HK-2 (cell line): Measurements from ENCODE around the gene PFN2.
"Not testable (repeated sequence)": the region's sequence is repeated elsewhere in the genome, so short reads cannot be mapped to it uniquely, and the experiment has no call there.

ENCODE experiments used
- DNase-seq: peaks from one replicate; pipeline ENCODE4 v3.0.0-alpha.2; 2018; ENCODE audit not compliant: unreplicated experiment

The PFN2 gene

DNA sequence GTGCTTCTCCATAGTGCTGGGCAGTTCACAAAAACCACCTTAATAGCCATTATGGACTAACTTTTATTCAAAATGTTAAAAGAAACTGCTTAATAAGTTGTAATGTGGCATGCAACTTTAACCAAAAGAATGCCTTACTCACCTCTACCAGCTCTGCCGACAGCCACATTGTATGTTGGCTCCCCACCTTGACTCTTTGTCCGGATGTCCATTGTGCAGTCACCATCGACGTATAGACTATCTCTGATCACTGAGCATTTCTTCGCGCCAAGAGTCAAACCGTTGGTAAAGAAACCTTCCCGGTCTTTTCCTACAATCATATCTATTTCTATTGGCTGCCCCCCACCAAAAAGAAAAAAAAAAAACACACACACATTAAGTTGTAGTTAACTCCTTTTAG lies 2.5 kb downstream of the PFN2 start:
- DNase-seq, result peak; percentile 58

DNA sequence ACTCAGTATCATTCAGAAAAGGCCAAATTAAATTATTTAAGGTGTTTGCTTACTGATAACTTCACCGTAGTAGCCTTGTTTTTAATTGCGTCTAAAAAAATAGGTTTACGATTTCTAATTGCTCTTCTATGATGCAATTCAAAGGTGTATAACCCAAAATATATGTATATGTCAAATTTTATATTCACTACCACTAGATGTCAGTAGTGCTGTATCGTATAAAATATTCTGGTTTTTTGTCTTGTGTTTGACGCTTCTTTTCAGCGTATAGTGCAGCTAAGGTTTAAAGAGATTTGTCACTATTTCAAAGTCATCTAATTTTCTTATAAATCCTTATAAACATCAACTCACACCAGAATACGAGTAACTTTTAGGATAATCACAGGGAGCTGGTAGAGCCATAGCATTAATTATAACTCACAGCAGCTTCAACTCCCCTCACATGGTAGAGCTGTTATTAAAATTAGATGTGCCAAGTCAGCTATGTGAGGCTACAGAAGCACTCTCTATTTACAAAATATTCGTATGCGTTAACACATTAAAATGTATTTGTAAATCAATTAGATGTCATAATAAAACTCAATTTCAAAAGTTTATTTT lies 3.5 kb downstream of the PFN2 start:
- DNase-seq, result no peak

DNA sequence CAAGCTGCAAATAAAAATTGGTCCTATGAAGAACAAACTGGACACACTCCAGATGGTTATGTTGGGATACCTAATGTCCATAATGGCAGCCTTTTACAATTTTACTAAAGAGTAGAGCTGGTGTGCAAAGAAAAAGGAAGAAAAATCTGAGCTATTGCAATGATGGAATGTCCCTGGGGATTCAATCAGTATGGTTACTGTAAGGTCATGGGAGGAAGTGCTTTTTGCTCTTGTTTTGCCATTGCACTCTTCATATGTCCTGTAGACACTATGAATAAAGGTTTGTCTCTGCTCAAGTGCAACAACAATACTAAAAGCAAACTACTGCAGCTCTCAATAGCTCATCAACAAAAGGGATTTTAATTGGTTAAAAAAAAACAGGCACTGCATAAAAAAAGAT lies 5.4 kb downstream of the PFN2 start:
- DNase-seq, result no peak

DNA sequence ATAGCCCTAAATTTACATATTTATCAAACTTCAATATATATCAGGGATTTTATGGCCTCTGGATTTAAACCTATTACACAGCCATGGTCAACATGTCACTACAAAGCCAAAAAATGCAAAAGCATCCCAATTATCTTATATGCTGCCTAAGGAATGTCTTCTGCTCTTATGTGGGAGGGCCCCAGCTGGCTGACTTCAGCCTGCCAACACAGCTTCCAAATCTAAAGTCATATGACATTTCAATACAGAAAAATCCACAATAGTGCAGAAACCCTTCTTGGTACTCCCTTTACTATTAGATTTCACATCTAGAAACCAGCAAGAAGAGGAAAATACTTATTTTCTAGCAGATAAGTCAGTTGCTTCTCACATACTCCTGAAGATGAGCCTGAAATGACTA lies 6.4 kb downstream of the PFN2 start:
- DNase-seq, result no peak

DNA sequence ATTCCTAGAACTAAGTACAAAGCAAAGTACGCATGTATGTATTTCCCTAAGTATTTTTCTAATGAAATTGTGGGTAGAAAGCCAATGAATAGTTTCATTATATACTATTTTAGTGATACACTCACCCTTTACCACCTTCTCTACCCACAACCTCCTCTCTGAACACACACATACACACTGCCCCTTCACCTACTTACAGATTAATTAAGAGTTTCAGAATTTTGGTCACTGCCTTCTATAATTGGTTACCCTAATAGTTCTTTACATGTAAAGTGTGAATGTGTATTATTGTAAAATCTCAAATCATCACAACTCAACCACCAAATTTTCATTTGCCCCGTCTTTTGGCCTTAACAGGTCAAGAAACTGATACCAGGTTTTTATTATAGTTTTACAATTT lies 7.2 kb downstream of the PFN2 start:
- no peak for DNase-seq

DNA sequence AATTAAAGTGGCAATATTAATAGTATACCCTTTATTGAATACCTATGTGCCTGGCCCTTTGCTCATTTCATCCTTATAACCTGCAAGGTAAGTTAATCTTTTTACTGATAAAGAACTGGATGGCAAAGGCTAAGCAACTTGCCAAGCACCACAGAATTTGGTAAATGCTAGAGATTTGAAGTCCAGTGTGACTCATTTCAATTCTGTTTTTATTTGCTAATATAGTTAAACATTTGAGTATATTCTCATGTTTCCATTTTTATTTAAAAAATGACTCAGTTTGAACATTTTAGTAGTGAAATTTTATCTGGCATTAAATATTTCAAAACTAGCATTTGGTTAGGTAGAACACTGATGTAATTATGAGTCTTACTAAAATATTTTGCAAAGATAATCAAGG lies 11.3 kb downstream of the PFN2 start:
- DNase-seq, result no peak

DNA sequence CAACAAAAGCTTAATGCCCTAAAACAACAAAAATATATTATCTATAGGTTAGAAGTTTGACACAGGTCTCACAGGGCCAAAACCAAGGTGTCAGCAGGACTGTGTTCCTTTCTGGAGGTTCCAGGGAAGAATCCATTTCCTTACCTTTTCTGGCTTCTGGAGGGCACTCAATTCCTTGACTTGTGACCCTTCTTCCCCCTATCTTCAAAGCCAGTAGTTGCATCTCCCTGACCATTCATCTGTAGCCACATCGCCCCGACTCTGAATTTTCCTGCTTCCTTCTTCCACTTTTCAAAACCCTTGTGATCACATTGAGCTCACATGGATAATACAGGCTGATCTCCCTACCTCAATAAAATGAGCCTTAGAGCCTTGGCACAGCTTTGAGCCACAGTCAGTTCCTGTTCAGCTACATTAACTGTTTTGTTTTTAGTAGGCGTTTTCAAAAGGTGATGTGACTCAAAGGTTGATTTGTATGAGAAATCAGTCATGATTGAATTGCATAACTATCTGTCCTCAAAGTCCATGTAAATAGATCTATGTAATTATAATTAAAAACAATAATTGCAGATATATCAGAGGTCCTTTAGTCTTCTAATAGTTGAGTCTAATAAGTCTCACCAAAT lies 12.4 kb downstream of the PFN2 start:
- DNase-seq, result no peak

DNA sequence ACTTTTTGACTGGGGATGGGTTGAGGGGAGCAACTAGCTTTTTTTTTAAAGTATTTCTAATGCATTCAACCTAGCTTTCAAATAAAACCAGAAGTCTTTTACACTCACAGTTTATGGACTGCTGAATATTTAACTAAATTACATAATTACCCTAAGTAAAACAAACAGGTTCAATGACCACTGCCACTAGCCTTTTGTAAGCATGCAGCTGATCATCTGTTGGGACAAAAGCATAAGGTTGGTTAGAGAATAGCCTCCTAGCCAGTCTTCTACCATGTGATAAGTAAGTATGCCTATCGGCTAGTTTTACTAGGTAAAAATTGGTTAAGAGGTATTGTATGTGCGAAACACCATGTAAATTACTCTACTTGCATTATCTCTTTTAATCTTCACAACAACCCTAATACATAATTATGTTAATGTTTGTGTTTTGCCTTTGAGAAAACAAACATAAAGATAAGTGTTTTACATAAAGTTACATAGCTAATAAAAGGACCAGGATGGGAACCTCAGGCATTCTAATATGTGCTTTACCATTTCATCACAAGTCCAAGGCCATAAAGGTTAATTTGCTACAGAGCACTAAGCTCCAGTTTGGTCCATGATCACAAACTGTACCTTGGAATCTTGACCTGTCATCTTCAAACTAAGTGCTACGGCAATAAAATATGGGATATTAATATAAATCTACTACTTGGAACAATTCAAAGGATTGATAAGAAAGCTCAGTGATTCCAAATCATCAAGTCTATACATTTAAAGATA lies 13.2 kb downstream of the PFN2 start:
- DNase-seq, result no peak

DNA sequence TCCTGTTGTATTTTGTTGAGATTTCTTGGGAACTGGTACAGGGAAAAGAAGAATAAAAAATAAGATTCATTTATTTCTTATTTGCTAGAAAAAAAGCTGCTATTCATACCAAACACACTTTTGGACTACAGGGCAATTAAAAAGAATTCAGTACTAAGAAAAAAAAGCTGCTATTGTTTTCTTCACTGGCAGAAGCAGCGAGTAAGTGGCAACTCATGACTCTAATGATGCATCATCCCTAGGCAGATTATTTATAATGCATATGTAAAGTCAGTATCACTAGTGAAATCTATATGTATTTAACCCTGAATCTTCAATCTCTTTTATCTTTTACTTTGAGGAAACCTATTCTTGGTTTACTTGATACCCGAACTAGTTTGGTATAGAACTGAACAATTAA lies 15.2 kb downstream of the PFN2 start:
- no peak for DNase-seq

DNA sequence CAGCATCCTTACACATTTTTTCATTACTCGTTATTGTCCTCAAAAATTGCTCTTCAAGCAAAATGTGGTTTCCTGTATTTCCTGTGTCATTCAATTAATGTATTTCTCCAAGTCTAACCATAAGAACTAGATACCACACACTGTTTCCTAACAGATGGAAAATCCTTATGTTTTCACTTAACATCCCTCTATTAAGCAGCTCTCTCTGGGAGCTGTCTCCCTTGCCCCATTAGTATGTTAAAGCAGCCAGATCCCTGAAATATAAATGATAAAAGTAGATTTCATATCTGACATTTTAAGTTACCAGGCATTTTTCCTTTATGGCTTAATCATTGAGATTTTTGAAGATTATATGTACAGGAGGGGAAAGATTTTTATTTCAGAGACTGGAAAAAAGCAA lies 15.9 kb downstream of the PFN2 start:
- no peak for DNase-seq

DNA sequence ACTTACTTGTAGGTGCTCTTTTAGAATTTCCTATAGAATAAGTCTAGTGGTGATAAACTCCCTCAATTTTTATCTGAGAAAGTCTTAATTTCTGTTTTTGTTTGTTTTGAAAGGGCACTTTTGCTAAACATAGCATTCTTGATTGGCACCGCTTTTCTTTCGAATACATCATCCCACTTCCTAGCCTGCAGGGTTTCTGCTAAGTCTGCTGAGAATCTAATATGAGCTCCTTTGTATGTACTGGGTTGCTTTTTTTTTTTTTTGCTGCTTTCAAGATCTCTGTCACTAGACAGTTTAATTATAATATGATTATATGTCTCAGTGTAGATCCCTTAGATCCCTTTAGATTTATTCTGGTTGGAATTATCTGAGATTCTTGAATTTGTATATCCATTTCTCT lies 21.5 kb downstream of the PFN2 start:
- DNase-seq, result no peak

DNA sequence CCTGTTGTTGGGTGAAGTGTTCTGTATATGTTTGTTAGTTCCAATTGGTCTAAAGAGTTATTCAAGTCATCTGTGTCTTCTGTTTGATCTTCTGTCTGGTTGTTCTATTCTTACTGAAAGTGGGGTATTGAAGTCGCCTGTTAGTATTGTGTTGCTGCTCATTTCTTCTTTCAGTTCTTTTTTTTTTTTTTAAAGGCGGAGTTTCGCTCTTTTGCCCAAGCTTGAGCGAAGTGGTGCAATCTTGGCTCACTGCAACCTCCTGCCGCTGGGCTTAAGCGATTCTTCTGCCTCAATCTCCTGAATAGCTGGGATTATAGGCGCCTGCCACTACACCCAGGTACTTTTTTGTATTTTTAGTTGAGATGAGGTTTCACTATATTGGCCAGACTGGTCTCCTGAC lies 23.5 kb downstream of the PFN2 start:
- DNase-seq, result no peak

DNA sequence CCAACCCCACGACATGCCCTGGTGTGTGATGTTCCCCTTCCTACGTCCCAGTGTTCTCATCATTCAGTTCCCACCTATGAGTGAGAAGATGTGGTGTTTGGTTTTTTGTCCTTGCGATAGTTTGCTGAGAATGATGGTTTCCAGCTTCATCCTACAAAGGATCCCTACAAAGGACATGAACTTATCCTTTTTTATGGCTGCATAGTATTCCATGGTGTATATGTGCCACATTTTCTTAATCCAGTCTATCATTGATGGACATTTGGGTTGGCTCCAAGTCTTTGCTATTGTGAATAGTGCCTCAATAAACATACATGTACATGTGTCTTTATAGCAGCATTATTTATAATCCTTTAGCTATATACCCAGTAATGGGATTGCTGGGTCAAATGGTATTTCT lies 26.7 kb downstream of the PFN2 start:
- DNase-seq, result not testable (repeated sequence)

DNA sequence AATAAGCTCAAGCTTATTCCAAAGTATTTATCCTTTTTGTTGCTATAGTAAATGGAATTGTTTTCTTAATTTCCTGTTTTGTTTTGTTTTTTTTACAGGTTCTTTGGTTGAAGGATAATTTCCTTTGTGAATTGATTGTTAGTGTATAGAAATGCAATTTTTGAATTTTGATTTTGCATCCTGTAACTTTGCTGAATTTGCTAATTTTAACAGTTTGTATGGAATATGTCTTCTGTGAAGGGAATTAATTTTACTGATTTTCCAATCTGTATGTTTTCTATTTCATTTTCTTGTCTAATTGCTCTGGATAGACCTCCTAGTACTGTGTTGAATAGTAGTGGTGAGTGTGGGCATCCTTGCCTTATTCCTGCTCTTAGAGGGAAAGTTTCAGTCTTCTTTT lies 28.3 kb downstream of the PFN2 start:
- DNase-seq, result no peak

DNA sequence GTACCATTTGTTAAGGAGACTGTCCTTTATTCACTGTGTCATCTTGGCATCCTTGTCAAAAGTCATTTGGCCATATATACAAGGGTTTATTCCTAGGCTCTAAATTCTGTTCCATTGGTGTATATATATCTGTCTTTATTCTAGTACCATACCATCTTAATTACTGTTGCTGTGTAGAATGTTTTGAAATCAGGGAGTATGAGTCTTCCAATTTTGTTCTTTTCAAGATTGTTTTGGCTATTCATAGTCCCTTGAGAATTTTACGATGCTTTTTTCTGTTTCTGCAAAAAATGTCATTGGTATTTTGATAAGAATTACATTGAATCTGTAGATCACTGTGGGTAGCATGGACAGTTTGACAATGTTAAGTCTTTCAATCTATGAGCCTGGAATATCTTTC lies 28.7 kb downstream of the PFN2 start:
- no peak for DNase-seq

DNA sequence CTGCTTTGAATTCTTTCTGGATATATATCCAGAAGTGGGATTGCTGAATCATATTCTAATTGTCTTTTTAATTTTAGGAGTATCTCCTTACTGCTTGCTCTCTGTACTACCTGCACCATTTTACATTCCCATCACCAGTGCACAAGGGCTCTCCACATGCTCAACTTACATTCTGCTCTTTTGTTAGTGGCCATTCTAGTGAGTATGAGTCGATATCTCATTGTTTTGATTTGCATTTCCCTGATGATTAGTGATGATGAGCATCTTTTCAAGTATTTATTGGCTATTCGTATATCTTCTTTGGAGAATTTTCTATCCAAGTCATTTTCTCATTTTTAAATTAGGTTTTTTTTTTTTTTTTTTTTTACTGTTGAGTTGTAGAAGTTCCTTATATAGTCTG lies 29.5 kb downstream of the PFN2 start:
- no peak for DNase-seq

DNA sequence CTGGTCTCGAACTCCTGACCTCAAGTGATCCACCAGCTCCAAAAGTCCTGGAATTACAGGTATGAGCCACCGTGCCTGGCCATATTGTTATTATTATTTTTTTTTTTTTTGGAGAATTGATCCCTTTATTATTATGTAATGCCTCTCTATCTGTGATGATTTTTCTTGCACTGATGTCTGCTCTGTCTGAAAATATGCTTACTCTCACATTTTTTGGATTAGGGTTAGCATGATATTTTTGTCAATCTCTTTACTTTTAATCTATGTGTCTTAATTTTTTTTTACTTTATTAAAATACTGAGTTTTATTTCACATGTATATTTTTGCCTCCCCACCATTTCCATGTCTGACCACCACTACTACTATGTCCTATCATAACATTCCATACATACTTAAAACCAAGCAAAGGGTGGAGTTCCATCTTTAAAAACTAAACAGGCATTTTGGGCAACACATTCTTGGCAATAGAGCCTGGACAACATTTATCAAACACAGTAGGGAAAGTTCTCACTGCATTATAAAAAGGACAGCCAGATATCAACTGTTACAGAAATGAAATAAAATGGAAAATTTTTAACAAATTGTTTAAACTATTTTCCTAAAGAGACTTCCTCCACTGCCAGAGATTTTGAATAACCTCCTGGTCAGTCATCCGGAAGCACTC lies 32.2 kb downstream of the PFN2 start:
- not testable (repeated sequence) for DNase-seq

DNA sequence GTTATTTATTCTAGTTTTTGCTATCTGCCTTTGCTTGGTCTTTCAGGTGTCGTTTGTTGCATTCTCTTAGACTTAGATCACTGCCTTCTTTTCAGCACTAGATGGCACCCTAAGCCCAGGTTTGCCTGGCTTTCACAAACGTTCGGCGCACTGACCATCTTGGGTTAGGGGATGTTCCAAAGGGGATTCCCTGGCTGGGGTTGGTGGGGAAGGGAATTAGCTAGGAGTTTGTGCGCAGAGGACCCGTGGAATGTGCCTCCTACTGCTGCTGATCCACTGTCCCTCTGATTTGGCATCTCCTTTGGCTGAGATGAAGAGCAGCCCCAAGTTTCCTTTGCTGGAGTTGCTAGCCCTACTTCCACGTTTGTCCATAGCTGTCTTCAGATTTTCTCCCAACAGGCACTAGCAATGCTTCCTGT lies 33.9 kb downstream of the PFN2 start:
- DNase-seq, result peak; percentile 46

DNA sequence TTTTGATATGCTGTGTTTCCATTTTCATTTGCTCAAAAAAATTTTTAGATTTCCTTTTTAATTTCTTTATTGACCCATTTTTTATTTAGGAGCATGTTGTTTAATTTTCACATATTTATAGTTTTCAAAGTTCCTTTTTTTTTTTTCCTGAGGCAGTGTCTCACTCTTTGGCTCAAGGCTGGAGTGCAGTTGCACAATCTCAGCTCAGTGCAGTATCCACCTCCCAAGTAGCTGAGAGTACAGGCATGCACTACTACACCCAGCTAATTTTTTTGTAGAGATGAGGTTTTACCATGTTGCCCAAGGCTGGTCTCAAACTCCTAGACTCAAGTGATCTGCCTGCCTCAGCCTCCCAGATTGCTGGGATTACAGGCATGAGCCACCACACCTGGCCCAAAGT lies 36.2 kb downstream of the PFN2 start:
- no peak for DNase-seq

DNA sequence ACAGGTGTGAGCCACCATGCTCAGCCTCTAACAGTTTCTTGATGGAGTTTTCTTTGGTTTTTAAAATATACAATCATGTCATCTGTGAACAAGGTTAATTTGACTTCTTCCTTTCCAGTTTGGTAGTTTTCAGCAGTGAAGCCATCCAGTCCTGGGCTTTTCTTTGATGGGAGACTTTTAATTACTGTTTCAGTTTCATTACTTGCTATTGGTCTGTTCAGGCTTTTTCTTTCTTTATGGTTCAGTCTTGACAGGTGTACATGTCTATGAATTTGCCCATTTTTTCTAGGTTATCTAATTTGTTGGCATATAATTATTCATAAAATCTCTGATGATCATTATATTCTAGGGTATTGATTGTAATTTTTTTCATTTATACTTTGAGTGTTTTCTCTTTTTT lies 36.8 kb downstream of the PFN2 start:
- no peak for DNase-seq

DNA sequence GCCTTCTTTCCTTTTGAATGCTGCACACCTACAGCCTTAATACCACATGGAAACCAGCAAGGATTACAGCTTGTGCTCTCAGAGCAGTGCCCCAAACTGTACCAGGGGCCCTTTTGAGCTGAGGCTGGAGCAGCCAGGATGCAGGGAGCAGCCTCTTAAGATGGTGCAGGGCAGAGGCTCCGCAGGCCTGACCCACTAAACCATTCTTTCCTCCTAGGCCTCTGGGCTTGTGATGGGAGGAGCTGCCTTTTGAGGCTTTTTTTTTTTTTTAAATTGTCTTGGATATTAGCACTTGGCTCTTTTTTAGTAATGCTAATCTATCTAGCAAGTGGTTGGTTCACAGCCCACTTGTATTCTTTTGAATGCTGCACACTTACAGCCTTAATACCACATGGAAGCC lies 37.7 kb downstream of the PFN2 start:
- DNase-seq, result no peak

DNA sequence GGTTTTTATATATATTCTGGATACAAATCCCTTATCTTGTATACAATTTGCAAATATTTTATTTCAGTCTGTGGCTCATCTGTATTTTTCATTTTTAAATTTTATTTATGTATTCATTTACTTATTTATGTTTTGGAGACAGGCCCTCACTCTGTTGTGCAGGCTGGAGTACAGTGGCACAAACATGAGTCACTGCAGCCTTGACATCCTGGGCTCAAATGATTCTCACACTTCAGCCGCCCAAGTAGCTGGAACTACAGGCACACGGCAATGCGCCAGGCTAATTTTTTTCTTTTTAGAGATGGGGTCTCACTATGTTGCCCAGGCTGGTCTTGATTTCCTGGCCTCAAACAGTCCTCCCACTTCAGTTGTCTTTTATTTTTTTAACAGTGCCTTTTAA lies 50.6 kb downstream of the PFN2 start:
- DNase-seq, result no peak

DNA sequence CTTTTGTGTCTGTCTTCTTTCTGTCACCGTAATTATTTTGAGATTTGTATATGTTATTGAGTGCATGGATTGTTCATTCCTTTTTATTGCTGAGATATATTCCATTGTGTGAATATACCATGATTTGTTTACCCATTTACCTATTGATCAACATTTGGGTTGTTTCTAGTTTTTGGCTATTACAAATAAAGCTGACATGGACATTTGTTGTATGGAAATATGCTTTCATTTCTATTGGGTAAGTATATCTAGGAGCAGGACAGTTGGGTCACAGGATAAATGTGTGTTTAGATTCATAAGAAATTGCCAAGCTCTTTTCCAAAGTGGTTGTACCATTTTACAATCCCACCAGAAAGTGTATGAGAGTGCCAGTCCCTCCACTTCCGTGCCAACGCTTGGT lies 51.2 kb downstream of the PFN2 start:
- no peak for DNase-seq
